Superior temporal gyrus (tissue), 1 donor: ENCODE results near the gene LDLRAP1.
"Not testable (repeated sequence)": the region's sequence is repeated elsewhere in the genome, so short reads cannot be mapped to it uniquely, and the experiment has no call there.

Source experiments
- DNase-seq: peaks from one replicate; pipeline ENCODE4 v3.0.0-alpha.2; 2016; ENCODE audit errors: extremely low spot score

The LDLRAP1 gene, protein sequence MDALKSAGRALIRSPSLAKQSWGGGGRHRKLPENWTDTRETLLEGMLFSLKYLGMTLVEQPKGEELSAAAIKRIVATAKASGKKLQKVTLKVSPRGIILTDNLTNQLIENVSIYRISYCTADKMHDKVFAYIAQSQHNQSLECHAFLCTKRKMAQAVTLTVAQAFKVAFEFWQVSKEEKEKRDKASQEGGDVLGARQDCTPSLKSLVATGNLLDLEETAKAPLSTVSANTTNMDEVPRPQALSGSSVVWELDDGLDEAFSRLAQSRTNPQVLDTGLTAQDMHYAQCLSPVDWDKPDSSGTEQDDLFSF

GRCh38 chr1:25543425-25544242 lies at the start of gene LDLRAP1:
TSS of gene LDLRAP1 (plus strand) at chr1:25543606. CDS start at chr1:25543699, 93 bp downstream.
- DNase-seq, result peak; percentile 75

DNA sequence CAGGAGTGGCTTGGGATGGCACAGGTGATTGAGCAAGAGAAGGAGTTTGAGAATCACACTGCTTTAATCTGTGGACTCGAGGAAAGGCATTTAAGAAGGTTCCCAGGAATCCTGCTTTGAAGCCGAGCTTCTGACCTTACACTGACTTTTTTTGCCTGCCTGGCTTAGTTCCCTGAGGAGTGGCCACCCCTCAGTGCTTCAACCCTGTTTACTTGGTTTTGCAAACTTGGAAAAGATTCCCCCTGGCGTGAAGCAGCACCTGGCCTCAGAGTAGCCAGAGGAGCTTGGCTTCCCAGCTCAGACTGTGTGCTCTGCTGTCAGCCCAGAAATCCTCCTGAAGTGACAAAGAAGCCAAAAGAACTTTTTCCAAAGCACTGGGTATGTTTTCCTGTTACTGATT lies 48.5 kb upstream of the LDLRAP1 start:
- DNase-seq, result no peak

DNA sequence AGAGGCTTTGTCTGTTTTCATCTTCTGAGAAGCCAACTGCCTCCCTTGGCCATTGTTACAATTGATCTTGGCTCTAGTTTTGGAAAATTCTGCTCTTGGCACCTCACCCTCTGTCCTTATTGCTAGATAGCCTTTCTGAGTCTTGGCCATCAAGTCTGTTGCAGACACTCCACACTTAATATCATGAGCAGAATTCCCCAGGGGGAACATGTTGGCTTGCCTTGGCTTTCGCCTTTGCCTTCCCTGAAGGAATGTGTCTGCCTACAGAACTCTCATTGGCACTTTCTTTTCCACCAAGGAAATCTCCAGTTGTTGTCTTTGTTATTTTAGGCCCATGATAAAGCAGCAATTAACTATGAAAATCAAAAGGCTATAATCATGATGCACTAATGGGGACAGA lies 42.7 kb upstream of the LDLRAP1 start:
- DNase-seq, result no peak

DNA sequence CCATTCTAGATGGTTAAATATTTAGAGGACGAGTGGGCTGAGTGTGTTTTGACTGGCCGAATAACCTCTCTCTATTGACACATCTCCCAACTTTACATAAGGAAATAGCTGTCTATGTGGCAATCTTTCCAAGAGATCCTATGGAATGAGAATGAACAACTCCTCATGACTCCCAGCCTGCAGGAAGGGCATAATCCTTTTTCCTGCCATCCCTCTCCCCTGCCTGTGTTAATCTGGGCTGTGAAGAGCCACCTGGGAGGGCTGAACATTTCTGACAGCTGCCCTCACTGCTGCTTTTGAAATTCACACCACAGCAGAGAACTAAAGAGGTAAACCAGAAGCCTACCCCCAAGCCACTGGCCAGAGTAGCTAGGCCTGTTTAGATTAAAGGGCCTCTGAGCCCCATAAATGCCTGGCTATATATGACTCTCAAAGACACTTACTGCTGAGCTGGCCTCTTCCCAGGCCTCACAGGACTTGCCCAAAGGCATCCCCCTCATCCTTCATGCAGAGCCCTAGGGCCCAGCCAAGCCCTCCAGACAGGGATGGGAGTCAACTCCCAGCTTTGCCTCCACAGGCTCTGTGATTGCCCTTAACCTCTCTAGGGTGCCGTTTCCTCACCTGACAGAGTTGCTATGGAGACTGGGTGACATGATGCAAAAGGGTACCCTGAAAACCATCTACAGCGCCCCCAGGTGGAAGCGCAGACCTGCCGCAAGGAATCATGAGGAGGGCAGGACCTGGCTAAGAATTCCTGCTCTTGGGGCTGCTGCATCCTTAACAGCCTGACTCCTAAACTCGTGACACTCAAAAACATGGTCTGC lies 42.0 kb upstream of the LDLRAP1 start:
- no peak for DNase-seq

DNA sequence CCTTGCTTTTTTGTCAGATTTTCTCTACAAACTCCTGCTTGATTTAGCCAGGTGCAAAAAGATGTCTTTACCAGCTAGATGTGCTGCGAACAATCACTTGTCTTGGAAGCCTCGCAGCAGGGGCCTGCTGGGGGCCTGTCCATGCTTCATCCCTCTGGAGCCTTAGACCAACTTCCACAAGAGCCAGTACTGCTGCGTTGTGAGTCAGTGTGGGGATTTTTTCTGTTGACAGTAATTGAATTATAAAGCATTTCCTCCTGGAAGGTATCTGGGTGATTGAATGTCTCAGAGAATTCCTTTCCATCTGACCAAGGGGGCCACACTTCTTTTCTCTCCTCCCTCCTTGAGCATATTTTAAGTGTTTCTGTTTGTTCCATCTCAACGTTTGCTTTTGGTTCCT lies 40.4 kb upstream of the LDLRAP1 start:
- no peak for DNase-seq

DNA sequence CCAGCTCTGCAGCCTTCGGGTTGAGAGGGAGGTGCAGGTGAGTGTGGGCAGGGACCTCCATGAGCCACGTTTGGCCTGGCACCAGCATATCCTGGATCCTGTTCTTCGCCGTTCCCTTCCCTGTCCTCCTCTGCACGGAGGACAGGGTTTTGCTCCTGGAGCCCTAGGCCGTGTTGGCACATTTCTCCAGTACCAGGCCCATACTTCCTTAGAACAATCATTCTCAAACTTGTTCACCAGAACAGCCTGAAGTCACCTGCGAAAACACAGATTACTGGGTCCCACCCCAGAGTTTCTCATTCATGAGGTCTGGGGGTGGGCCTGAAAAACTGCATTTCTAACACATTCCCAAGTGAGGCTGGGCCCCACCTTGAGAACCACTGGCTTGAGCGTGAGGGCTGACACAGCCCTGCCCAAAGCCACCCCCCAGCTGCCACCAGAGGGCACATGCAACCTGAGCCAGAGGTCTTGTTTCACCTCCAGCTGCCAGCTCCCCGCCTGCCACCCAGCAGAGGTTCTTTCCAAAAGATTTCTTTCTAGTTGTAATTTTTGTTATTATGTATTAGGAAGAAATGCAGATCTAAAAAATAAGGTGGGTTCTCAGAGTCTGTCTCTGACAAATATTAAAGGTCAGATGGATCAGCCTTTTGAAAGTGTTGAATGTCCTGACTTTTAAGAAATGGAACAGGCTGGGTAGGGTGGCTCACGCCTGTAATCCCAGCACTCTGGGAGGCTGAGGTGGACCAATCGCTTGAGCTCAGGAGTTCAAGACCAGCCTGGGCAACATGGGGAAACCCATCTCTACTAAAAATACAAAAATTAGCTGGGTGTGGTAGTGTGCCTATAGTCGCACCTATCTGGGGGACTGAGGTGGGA lies 39.6 kb upstream of the LDLRAP1 start:
- no peak for DNase-seq

- DNase-seq, result no peak
Measured at GRCh38 chr1:25504706-25505595, 38.5 kb upstream of the LDLRAP1 start.

DNA sequence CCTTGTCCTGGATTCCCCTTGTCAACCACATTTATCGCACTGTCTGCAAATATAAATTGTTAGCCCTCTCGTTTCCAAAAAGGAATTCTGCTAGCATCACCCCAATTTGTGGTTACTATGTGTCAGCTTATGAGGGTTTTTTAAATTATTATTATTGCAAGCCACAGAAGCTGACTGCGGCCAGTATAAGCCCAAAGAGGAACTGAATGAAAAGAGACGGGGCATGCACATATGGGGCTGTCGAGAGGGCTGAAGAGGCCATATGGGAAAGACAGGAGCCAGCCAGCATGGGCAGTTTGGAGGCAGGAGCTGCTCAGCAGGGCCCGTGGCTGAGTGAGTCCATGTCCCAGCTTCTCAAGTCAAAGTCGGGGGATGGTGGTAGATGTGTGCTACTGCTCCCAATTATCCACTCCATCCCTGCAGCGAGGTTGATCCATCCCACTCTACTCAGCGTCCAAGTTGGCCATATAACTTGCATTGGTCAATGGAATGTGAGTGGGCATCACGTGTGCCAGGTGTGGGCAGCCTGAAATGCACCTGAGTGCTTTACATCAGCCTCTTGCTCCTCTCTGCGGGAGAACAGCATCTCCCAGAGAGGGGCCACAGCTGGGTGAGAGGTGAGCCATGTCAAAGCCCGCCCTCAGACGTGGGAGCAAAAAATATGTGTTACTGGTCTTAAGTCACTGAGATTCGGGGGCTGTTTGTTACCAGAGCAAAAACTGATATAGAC lies 37.6 kb upstream of the LDLRAP1 start:
- no peak for DNase-seq

DNA sequence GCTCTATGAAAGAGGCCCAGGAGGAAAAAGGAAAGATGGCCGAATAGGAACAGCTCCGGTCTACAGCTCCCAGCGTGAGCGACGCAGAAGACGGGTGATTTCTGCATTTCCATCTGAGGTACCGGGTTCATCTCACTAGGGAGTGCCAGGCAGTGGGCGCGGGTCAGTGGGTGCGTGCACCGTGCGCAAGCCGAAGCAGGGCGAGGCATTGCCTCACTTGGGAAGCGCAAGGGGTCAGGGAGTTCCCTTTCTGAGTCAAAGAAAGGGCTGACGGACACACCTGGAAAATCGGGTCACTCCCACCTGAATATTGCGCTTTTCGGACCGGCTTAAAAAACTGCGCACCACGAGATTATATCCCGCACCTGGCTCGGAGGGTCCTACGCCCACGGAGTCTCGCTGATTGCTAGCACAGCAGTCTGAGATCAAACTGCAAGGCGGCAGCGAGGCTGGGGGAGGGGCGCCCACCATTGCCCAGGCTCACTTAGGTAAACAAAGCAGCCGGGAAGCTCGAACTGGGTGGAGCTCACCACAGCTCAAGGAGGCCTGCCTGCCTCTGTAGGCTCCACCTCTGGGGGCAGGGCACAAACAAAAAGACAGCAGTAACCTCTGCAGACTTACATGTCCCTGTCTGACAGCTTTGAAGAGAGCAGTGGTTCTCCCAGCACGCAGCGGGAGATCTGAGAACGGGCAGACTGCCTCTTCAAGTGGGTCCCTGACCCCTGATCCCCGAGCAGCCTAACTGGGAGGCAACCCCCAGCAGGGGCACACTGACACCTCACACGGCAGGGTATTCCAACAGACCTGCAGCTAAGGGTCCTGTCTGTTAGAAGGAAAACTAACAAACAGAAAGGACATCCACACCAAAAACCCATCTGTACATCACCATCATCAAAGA lies 36.6 kb upstream of the LDLRAP1 start:
- DNase-seq, result not testable (repeated sequence)

DNA sequence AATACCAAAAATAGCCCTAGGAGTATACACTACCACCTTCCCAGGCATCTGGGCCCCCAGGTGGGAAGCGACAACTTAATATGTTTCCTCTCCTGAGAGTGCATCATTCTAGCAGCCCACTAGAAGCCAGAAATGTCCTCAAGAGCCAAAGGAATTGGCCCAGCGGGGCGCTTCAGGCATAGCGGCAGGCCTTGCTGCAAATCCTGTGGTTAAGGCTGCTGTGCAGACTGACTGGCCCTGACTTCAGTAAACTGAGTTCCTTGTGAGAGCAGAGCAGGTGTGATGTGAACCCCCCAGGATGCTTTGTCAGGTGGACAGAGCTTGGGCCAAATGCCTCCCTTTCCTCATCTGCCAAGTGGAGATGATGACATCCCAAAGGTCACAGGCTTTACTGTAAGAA lies 29.7 kb upstream of the LDLRAP1 start:
- DNase-seq, result no peak

GRCh38 chr1:25515033-25515432 lies 28.4 kb upstream of the LDLRAP1 start:
- no peak for DNase-seq

DNA sequence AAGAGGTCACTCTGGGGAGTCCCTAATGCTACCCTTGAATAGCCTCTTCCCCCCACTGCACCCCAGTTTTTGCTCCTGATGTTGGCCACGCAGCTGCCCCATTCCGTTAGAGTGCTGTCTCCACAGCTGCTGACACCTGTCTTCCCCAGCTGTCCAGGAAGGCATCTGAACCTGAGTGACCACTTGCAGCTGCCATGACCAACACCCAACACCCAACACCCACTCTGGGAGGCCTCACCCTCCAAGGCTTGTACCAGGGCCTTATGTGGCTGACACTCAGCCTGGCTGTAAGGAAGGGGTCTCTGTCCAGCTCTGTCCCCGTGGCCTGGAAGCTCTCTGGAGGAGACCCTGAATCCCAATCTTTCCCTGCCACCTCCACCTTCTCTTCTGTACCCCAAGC lies 26.7 kb upstream of the LDLRAP1 start:
- no peak for DNase-seq

DNA sequence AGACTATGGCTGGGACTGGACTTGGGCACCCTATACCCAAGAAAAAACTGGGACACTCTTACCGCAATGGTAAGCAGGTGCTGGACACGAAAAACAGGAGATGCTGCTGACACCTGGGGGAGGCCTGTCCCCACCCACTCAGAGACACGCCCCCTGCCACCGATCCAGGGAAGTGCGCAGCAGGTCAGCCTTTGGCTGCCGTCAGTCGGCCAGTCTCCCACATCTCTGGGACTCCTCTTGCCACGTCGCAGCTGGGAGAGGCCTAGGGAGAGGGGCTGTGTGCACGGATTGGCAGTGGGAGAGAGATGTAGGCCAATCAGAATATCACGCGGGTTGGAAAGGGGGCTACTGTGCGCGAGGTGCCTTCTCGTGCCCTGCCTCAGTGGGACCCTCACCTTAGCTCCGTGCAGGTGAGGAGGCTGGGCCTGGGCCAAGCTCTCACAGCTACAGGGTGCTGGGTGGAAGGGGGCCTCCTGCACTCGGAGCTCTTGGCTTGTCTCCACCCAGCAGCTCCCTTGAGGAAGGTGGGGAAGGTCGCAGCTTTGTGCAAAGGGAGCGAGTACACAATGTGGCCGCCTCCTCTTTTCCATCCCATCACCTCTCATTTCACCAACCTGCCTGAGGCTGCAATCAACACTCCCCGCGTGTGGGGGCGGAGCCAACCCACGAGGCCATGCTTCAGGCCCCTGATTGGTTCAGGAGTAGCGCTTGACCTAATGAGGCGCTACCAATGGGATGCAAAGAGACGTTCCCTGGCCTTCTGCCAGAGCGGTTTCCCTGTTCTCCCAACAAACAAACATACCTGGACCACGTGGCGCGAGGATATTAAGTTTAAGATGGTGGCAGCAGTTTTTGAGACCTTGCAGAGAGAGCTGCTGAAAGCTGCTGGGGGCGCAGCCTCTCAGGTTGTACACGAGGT lies 25.7 kb upstream of the LDLRAP1 start:
- no peak for DNase-seq

GRCh38 chr1:25519624-25520023 lies 23.8 kb upstream of the LDLRAP1 start:
- DNase-seq, result no peak

DNA sequence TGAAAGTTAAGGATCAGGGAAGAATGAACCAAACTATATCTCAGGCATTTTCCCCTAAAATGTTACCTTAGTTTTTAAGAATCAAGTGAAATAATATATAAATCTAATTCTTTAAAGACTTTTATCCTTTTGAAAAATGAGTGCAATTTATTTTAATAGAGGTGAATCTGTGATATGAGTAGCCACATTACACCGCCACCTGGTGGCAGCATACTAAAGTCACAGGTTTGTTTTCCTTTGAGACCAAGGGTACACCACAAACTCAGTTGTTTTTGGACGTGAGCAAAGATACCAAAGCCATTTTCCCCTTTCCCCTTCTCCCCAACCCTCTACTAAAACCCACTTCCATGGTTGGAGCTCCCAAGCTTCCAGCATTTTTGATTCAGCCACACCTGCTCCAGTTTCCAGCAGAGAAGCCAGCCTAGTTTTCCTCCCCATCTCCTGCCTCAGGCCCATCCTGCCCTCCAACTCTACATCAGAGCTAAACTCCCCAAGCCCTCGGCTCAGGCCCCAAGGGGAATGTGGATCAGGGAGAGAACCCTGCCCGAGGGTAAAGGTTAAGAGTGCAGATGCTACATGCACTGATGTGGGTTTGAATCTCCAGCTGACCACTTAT lies 22.9 kb upstream of the LDLRAP1 start:
- peak; percentile 90 for DNase-seq

DNA sequence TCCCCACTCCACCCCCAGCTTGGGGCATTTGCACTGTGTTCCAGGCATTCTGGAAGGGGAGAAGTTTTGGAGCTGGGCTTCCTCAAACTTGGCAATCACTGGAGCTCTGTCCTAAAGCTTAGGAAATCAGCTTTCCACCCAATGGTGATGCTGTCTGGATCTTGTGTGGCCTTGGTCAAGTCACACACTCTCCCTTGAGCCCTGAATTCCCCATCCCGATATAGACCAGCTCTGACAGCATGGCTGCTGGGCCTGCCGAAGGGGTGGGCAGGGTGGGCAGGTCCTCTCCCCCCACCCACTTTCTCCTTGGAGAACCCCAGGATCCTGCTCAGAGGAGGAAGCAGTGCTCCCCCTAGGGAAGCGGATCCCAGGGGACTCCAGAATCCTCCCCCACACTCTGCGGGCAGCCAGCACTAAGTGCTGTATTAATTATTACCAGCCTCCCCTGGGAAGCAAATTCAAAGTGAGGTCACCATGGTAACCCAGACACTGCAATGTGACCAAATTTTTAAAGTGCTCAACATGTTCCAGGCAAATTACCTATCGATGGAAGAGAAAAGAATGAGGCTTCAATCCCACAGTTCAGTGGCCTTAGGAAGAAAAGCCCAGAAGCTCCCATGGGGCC lies 21.3 kb upstream of the LDLRAP1 start:
- DNase-seq, result no peak

DNA sequence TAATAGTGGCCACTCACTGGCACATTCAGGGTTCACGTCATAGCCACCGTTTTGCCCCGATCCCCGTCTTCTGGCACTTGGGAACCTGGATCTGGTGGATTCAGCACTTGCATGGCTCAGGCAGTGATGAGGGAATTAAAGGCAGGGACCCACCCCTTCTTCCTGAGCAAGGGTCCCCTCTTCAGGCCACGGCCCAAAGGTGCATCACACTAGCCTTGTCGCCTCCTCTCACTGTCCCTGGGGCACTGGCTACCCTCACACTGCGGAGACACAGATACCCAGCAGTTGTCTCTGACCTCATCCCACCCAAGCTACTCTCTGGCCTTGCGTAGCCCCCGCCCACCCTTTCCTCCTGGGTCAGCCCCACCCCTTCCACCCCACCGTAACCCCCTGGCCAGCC lies 19.9 kb upstream of the LDLRAP1 start:
- DNase-seq, result no peak
